ENCODE measurements around the gene DDTL.
A peak's percentile ranks its signal among the peaks of the same experiment; 100 is the strongest.
"Not testable (repeated sequence)": the region's sequence is repeated elsewhere in the genome, so short reads cannot be mapped to it uniquely, and the experiment has no call there.

DDTL gene

GRCh38 chr22:23966568-23966967 is at the start of gene DDTL:
TSS of gene DDTL (plus strand) at chr22:23966888. CDS start at chr22:23966915, 27 bp downstream.
- not testable (repeated sequence) for DNase-seq (ENCODE audit: low read depth); H3K4me3 ChIP-seq (ENCODE audit: control insufficient read depth, low read depth, low read length)

DNA sequence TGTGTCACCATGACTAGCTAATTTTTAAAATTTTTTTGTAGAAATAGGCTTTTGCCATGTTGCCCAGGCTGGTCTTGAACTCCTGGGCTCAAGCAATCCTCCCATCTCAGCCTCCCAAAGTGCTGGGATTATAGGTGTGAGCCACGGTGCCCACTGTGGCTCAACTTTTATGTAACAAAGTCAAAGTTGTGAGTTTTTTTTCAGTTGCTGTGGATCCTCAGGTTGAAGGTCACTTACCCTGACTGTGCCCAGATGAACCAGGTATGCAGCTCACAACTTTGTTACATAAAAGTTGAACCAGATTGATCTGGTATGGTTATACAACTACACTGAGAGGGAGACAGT is 46.4 kb upstream of the DDTL start:
- DNase-seq (ENCODE audit: low read depth); H3K4me3 ChIP-seq (ENCODE audit: control insufficient read depth, low read depth, low read length): not testable (repeated sequence)

DNA sequence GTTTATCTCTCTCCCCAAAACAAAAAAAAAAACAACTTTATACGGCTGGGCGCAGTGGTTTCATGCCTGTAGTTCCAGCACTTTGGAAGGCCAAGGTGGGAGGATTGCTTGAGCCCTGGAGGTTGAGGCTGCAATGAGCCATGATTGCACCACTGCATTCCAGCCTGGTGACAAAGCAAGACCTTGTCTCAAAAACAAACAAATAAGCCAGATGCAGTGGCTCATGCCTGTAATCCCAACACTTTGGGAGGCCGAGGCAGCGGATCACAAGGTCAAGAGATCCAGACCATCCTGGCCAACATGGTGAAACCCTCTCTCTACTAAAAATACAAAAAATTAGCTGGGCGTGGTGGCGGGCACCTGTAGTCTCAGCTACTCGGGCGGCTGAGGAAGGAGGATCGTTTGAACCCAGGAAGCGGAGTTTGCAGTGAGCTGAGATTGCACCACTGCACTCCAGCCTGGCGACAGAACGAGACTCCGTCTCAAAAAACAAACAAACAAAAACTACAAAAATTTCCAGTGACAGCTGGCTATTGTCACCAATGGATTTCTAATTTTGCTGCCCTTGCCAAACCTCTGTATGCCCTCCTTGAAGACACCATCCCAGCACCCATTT is 45.0 kb upstream of the DDTL start:
- not testable (repeated sequence) for H3K4me3 ChIP-seq (ENCODE audit: control insufficient read depth, low read depth, low read length)

DNA sequence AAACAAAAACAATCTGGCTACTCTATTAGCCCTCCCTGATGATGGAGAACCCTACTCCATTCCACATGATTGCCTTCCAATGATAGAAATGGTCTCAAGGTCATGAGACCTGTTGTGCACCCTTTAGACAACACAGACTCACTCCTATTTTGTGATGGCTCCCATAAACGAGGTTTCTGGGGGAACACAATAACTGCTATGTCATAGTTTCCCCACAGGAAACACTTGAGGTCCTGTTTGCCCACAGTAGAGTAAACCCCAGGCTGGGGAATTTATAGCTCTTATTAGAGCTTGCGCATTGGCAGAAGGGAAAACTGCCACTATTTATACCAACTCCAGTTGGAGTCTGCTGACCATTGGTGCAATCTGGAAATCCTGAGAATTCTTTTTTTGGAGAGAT is 43.8 kb upstream of the DDTL start:
- no peak for DNase-seq (ENCODE audit: low read depth)
- no peak overlapping the region for H3K4me3 ChIP-seq (ENCODE audit: control insufficient read depth, low read depth, low read length)
- no peak for TF ChIP-seq CTCF (conservative IDR thresholded peaks at IDR 0.05; ENCODE audit: control insufficient read depth, insufficient read depth, low read depth, low read length)

More for the DNA sequence above, 45.0 kb upstream of the DDTL start:
- DNase-seq (ENCODE audit: low read depth): peak; percentile 61

DNA sequence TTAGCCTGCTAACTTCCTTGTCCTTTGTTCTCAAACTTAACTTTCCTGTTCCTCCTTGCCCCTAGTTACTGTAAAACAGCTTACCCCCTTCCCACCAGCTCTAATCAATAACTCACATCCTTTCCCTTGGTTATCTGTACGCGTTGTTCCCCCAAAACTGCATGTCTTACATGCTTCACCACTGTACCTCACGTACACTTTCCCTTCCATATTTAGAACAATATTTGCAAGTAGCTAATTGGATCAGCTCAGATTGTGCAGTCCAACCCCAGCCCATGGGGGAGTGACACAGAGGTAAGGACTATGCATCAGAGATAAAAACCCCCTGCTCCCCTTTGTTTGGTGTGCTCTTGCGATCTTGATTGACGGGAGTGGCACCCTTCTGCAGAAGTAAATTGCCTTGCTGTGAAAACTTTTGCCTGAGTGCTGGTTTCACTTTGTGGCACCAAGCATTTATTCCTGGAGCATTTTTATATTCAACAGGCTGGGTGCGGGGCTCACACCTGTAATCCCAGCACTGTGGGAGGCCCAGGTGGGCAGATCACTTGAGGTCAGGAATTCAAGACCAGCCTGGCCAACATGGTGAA is 41.6 kb upstream of the DDTL start:
- DNase-seq (ENCODE audit: low read depth): no peak
- TF ChIP-seq CTCF (conservative IDR thresholded peaks at IDR 0.05; ENCODE audit: control insufficient read depth, insufficient read depth, low read depth, low read length): no peak
- no peak overlapping the region for H3K4me3 ChIP-seq (ENCODE audit: control insufficient read depth, low read depth, low read length)

- DNase-seq (ENCODE audit: low read depth): no peak
- no peak for TF ChIP-seq CTCF (conservative IDR thresholded peaks at IDR 0.05; ENCODE audit: control insufficient read depth, insufficient read depth, low read depth, low read length)
- H3K4me3 ChIP-seq (ENCODE audit: control insufficient read depth, low read depth, low read length): no peak overlapping the region
Measured at GRCh38 chr22:23926561-23926960, 40.1 kb upstream of the DDTL start.

GRCh38 chr22:23938328-23939016 is 28.2 kb upstream of the DDTL start:
- no peak for DNase-seq (ENCODE audit: low read depth)
- TF ChIP-seq CTCF (conservative IDR thresholded peaks at IDR 0.05; ENCODE audit: control insufficient read depth, insufficient read depth, low read depth, low read length): no peak
- no peak overlapping the region for H3K4me3 ChIP-seq (ENCODE audit: control insufficient read depth, low read depth, low read length)

DNA sequence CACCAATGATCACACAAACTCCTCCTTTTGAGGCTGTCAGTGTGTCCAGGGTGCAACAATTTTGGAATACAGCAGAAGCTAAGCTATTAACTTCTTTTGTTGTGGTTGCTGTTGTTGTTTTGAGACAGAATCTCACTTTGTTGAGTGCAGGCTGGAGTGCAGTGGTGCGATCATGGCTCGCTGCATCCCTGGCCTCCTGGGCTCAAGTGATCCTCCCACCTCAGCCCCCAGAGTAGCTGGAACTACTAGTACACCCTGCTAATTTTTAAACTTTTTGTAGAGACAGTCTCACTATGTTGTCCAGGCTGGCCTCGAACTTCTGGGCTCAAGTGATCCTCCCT is 27.7 kb upstream of the DDTL start:
- no peak overlapping the region for H3K4me3 ChIP-seq (ENCODE audit: control insufficient read depth, low read depth, low read length)
- TF ChIP-seq CTCF (conservative IDR thresholded peaks at IDR 0.05; ENCODE audit: control insufficient read depth, insufficient read depth, low read depth, low read length): no peak
- no peak for DNase-seq (ENCODE audit: low read depth)

DNA sequence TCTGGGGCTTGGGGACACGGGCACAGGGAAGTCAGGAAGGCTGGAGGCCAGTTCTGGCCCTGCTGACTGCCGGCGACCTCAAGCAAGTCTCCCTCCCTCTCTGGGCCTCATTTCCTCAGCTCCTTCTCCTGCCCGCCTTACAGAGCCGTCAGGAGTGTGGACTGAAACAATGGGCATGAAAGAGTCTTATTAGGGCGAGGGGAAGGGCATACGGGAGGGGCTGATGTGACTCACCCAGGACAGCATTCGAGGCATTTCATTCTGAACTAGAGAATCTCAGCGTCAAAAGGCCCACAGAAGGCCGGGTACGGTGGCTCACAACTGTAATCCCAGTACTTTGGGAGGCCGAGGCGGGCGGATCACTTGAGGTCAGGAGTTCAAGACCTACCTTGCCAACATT is 26.5 kb upstream of the DDTL start:
- not testable (repeated sequence) for H3K4me3 ChIP-seq (ENCODE audit: control insufficient read depth, low read depth, low read length); DNase-seq (ENCODE audit: low read depth)

DNA sequence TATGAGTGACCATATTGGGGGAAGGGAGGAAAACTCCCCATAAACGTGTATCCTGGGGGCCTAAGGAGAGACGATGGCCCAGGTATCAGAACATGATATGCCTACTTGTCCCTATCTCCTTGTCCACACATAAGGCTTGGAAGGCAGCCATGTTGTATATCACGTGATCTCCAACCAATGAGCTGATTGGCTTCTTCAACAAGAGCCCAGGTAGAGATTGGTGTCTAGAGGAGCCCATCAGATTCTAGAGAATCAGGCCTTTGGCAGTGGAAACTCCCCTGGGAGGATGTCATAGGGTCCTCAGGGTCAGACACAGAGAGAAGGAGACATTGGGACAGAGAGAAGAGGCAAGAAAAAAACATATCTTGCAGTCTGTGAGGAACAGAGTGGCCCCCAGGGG is 19.3 kb upstream of the DDTL start:
- H3K4me3 ChIP-seq (ENCODE audit: control insufficient read depth, low read depth, low read length); DNase-seq (ENCODE audit: low read depth): not testable (repeated sequence)

DNA sequence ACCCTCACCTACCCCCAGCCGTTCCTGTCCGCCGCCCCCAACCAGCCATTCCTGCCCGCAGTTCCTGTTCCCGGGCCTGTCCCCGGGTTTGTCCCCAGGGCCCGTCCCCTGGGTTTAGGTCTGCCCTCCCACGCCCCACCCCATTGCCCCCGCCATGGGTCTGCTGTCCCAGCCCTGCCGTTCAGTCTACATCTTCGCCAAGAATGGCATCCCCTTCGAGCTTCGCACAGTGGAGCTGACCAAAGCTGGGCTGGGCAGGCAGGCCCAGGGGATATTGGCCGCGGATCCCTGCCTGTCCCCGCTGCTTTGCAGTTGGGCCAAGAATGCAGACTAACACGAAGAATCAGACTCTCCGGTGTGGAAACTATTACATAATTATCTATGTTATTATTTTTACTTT is 16.9 kb upstream of the DDTL start:
- not testable (repeated sequence) for DNase-seq (ENCODE audit: low read depth); H3K4me3 ChIP-seq (ENCODE audit: control insufficient read depth, low read depth, low read length)

- not testable (repeated sequence) for DNase-seq (ENCODE audit: low read depth); H3K4me3 ChIP-seq (ENCODE audit: control insufficient read depth, low read depth, low read length)
Measured at GRCh38 chr22:23951383-23951782, 15.3 kb upstream of the DDTL start.

All from fibroblast of mammary gland (primary cell).